ENCODE measurements around the gene WDFY1.

WDFY1 gene

DNA sequence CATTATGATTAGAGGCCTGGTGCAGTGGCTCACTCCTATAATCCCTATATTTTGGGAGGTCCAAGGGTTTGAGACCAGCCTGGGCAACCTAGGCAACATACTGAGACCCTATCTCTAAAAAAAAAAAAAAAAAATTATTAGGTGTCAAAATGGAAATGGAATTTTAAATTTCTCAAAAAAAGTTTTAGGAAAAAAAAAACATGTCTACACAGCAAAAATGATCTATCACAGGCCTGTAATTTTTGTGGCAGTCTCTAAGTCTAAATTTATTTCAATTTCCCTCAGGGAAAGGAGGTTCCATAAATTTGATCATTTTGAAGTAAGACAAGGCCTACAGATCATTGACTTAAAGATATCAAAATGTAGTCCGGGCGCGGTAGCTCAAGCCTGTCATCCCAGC lies 28.5 kb upstream of the WDFY1 start:
- DNase-seq (ENCODE audit: low read depth), result no peak
- no peak overlapping the region for H3K4me3 ChIP-seq (ENCODE audit: control insufficient read depth, low read depth, low read length)
- TF ChIP-seq, protein P1, sequence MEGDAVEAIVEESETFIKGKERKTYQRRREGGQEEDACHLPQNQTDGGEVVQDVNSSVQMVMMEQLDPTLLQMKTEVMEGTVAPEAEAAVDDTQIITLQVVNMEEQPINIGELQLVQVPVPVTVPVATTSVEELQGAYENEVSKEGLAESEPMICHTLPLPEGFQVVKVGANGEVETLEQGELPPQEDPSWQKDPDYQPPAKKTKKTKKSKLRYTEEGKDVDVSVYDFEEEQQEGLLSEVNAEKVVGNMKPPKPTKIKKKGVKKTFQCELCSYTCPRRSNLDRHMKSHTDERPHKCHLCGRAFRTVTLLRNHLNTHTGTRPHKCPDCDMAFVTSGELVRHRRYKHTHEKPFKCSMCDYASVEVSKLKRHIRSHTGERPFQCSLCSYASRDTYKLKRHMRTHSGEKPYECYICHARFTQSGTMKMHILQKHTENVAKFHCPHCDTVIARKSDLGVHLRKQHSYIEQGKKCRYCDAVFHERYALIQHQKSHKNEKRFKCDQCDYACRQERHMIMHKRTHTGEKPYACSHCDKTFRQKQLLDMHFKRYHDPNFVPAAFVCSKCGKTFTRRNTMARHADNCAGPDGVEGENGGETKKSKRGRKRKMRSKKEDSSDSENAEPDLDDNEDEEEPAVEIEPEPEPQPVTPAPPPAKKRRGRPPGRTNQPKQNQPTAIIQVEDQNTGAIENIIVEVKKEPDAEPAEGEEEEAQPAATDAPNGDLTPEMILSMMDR (conservative IDR thresholded peaks at IDR 0.05; ENCODE audit: control insufficient read depth, insufficient read depth, low read depth, low read length), result no peak

DNA sequence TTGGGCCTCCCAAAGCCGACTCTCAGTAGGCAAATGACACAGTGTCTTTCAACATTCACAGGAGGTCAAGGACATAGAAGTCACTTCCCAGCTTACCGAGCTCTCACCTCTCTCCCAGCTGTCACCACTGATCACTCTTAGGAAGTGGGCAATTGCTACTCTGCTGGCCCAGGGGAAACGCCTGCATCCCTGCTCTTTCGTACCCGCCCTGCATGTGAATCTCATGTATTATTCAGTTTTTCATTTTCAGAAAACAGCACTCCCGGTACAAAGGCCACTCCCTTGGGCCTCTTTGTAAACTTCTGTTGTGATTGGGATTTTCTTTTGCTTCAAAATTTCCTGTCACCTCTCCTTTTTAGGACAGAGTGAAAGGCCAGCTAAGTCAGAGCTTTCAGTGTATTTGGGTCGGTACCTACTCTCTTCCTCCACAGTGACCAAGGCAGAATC lies 27.5 kb upstream of the WDFY1 start:
- DNase-seq (ENCODE audit: low read depth), result no peak
- TF ChIP-seq, protein P1 (conservative IDR thresholded peaks at IDR 0.05; ENCODE audit: control insufficient read depth, insufficient read depth, low read depth, low read length), result no peak
- H3K4me3 ChIP-seq (ENCODE audit: control insufficient read depth, low read depth, low read length), result no peak overlapping the region

- TF ChIP-seq, protein P1 (conservative IDR thresholded peaks at IDR 0.05; ENCODE audit: control insufficient read depth, insufficient read depth, low read depth, low read length), result no peak
These were observed 26.6 kb upstream of the WDFY1 start for GRCh38 chr2:223971731-223972130.

DNA sequence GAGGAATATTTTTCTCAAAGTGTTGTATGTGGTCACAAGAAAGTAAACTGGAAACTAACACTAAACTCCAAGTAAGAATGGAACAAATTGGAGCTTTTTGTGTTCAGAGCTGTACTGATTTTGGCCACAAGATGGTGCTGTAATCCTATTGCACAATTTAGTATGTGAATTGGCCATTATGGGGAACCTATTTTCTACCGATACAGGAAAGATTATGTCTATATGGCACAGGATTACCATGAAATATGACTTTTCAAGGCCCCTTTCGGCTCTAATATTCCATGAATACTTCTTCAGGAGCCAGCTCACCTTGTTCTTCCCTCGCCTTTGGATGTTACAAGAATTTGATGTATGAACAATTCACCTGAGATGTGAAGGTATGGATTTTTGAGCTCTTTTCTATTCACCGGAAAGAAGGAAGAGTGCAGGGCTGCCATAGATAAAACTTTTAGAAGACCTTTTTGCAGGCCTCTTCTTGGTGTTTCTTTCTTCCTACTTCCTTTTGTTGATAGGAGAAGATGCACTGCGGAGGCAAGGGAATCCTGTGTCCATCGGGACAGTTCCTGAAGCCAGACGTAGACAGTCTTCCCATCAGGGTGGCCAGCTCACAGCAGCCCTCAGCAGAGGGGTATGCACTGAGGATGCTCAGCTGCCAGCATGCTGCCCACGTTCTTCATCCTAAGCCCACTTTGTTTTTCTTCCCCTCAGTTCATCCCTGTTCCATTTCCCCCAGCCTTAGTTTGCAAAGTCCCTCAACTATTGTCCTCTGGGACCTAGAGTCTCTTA lies 25.4 kb upstream of the WDFY1 start:
- TF ChIP-seq, protein P1 (conservative IDR thresholded peaks at IDR 0.05; ENCODE audit: control insufficient read depth, insufficient read depth, low read depth, low read length), result peak; percentile 97
- no peak overlapping the region for H3K4me3 ChIP-seq (ENCODE audit: control insufficient read depth, low read depth, low read length)
- DNase-seq (ENCODE audit: low read depth), result peak; percentile 71

More at GRCh38 chr2:223971731-223972130, 26.6 kb upstream of the WDFY1 start:
- DNase-seq (ENCODE audit: low read depth), result no peak
- no peak overlapping the region for H3K4me3 ChIP-seq (ENCODE audit: control insufficient read depth, low read depth, low read length)

- H3K4me3 ChIP-seq (ENCODE audit: control insufficient read depth, low read depth, low read length), result no peak overlapping the region
- TF ChIP-seq, protein P1 (conservative IDR thresholded peaks at IDR 0.05; ENCODE audit: control insufficient read depth, insufficient read depth, low read depth, low read length), result no peak
- peak; percentile 56 for DNase-seq (ENCODE audit: low read depth)
These were observed 24.7 kb upstream of the WDFY1 start for GRCh38 chr2:223969856-223970255.

- DNase-seq (ENCODE audit: low read depth), result no peak
- H3K4me3 ChIP-seq (ENCODE audit: control insufficient read depth, low read depth, low read length), result no peak overlapping the region
- TF ChIP-seq, protein P1 (conservative IDR thresholded peaks at IDR 0.05; ENCODE audit: control insufficient read depth, insufficient read depth, low read depth, low read length), result no peak
These were observed 24.2 kb upstream of the WDFY1 start for GRCh38 chr2:223969315-223969714.
